Activated CD4-positive, alpha-beta T cell treated with anti-CD3 and anti-CD28 coated beads, Interleukin-2, amount 10 ng/mL, durations not matched to agents 24 days and 14 days (primary cell): ENCODE results near the gene KIF3A. TPM values are rescaled to one million over a fixed set of nuclear protein-coding genes. Genes with fewer than 3 reads are reported as not detected.
A peak's percentile ranks its signal among the peaks of the same experiment; 100 is the strongest.

Source experiments
- DNase-seq: peaks from one replicate; pipeline ENCODE4 v3.0.0; 2022
- H3K27ac Mint-ChIP-seq: one replicate; pipeline ENCODE4 v1.8.0; 2022; ENCODE audit warnings: mild to moderate bottlenecking, mixed read lengths
- H3K27me3 Mint-ChIP-seq: one replicate; pipeline ENCODE4 v1.8.0; 2022; ENCODE audit warnings: mixed read lengths
- H3K36me3 Mint-ChIP-seq: one replicate; pipeline ENCODE4 v1.8.0; 2022; ENCODE audit warnings: low read depth, mild to moderate bottlenecking, mixed read lengths
- H3K4me1 Mint-ChIP-seq: one replicate; pipeline ENCODE4 v1.8.0; 2021; ENCODE audit warnings: mixed read lengths
- H3K4me3 Mint-ChIP-seq: one replicate; pipeline ENCODE4 v1.8.0; 2022; ENCODE audit warnings: mild to moderate bottlenecking, moderate library complexity, mixed read lengths
- H3K9me3 Mint-ChIP-seq: one replicate; pipeline ENCODE4 v1.8.0; 2021; ENCODE audit warnings: mixed read lengths
- intact Hi-C: fragments of 100-400 bp; cut with micrococcal nuclease; formaldehyde crosslinking; loops from one replicate; pipeline ENCODE4 v1.15.1; 2023
- total RNA-seq: library from RNA; stranded (reverse); gene quantifications from 2 replicates; pipeline ENCODE4 v1.2.3, GENCODE V29; 2022

Gene KIF3A
- total RNA-seq, 1 donor from 2014 or later: 51.9 TPM

GRCh38 chr5:132679166-132679565 lies 58.2 kb downstream of the KIF3A start:
- Mint-ChIP-seq H3K27ac (no peak overlapping the region), H3K4me1 (peaks cover 25% of the 10 kb centered on the region), H3K36me3 (peaks cover 8% of the 10 kb centered on the region), H3K9me3 (no peaks in the 10 kb centered on the region), H3K4me3 (no peak overlapping the region), H3K27me3 (no peaks in the 10 kb centered on the region)
- intact Hi-C loops: loop anchor here (5.0 kb wide), 1 partner anchor 42 kb away; no protein-coding TSS in a partner anchor
- no peak for DNase-seq

DNA sequence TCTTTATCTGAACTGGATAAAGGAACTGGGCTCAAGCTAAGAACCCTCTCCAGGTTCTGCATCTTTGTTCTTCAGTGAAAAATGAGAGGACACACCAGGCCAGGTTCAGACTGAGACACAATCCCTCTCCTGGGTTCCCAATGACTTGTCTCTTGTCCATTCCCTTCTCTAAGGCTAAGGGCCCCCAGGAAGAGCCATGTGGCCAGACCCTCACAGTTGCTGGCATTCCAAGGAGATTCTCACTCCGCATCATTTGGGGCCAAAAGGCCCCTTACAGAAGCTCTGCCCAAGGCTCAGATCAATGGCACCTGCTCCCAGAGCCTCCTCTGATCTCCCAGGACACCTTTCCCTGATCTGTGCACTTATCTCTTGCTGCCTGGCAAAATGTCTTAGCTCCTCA lies 58.6 kb downstream of the KIF3A start:
- Mint-ChIP-seq H3K4me3 (no peak overlapping the region), H3K9me3 (no peaks in the 10 kb centered on the region), H3K36me3 (peaks cover 8% of the 10 kb centered on the region), H3K4me1 (peaks cover 29% of the 10 kb centered on the region), H3K27me3 (no peaks in the 10 kb centered on the region), H3K27ac (no peak overlapping the region)
- intact Hi-C loops: loop anchor here (5.0 kb wide), 1 partner anchor 41 kb away; no protein-coding TSS in a partner anchor
- no peak for DNase-seq

GRCh38 chr5:132677682-132678400 lies 59.5 kb downstream of the KIF3A start:
- Mint-ChIP-seq H3K9me3 (no peaks in the 10 kb centered on the region), H3K27me3 (no peaks in the 10 kb centered on the region), H3K4me3 (no peak overlapping the region), H3K4me1 (peaks cover 33% of the 10 kb centered on the region), H3K27ac (no peak overlapping the region), H3K36me3 (peaks cover 6% of the 10 kb centered on the region)
- intact Hi-C loops: loop anchor here (5.0 kb wide), 1 partner anchor 41 kb away; no protein-coding TSS in a partner anchor
- DNase-seq: no peak

- intact Hi-C loops: loop anchor here (5.0 kb wide), 1 partner anchor 40 kb away; no protein-coding TSS in a partner anchor
- Mint-ChIP-seq H3K36me3 (peaks cover 6% of the 10 kb centered on the region), H3K27me3 (no peaks in the 10 kb centered on the region), H3K27ac (no peak overlapping the region), H3K4me3 (no peak overlapping the region), H3K9me3 (no peaks in the 10 kb centered on the region), H3K4me1 (peaks cover 33% of the 10 kb centered on the region)
- DNase-seq: no peak
Measured at GRCh38 chr5:132677191-132677590, 60.2 kb downstream of the KIF3A start.

DNA sequence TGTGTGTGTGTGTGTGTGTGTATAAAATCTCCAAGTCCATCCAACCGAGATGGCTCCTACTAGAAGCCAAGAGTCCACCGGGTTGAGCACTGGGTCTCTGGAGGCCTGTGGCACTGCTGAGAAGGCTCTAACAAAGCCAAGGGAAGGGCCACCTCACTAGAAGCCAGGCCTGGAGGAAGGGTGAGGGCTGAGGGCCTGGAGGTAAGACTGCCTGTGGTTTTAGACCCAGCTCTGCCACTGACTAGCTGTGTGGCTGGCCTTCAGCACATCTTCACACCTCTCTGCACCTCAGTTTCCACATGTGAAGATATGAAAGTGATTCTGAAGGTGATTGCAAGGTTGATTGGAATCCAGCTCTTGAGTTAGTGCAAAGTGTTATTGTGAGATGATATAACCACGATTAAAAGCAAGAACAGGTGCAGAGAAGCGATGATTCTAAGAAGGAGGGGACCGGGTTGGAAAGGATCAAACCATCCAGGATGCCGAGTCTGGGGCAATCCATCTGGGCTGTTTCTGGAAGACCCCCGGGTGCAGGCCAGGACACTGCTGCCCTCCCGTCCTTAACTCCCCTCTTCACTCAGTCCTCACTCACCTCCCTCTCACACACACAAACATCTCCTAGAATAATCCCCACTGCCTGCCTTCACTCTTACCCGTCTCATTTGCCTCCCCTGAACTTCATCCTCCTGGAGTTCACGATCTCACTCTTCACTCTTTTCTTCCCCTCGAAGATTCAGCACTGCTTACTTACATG lies 61.2 kb downstream of the KIF3A start:
- Mint-ChIP-seq H3K27me3 (no peaks in the 10 kb centered on the region), H3K36me3 (peaks cover 3% of the 10 kb centered on the region), H3K4me1 (peaks cover 33% of the 10 kb centered on the region), H3K27ac (peak overlapping the region; percentile 64), H3K9me3 (peaks cover 2% of the 10 kb centered on the region), H3K4me3 (no peak overlapping the region)
- DNase-seq: no peak
- intact Hi-C loops: loop anchor here (2.0 to 5.0 kb wide), 2 partner anchors 19 to 39 kb away; no protein-coding TSS in a partner anchor

DNA sequence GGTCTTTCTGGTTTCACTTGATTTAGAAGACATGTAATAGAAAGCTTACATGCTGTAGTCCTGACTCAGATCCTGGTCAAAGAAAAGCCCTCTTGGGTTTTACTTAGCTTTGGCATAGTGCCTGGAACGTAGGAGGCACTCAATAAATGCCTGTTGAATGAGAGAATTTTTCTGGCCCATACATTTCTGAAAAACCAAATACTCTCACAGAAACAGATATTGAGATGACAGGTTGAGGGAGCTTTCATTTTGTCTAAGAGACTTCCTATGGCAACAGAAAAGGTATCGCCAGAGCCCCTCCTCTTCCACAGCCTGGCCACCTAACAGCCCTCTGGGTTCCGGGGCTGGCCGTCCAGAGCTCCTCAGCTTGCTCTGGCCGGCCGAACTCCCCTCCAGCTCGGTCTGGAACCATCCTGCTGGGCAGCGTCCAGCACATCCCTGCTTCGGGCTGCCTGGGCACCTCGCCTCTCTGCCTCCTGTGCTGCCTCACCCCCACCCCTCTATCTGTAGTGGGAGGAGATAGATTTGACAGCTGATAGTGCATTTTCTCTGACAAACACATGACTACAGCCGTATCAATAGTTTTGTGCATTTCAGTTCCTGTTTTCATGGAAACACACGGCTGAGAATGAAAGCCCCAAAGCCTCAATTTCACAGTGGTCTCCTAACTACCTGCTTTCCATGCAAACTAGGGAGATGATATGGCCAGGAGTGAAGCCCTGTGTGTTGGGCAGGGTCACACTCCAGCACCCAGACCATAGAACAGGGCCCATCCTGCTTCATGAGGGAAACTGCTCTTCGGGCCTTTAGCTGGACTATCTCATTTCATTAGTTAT lies 62.5 kb downstream of the KIF3A start:
- peaks cover under 1% of the 10 kb centered on the region for H3K36me3 Mint-ChIP-seq
- no peaks in the 10 kb centered on the region for H3K27me3 Mint-ChIP-seq
- intact Hi-C loops: loop anchor here (2.0 to 5.0 kb wide), 2 partner anchors 18 to 38 kb away; no protein-coding TSS in a partner anchor
- H3K4me1 Mint-ChIP-seq: peaks cover 33% of the 10 kb centered on the region
- peak overlapping the region; percentile 60 for H3K4me3 Mint-ChIP-seq
- H3K9me3 Mint-ChIP-seq: peaks cover 3% of the 10 kb centered on the region
- DNase-seq: no peak
- peak overlapping the region; percentile 86 for H3K27ac Mint-ChIP-seq

GRCh38 chr5:132673939-132674630 lies 63.3 kb downstream of the KIF3A start, which contains the start of gene IL4:
Gene IL4 (plus strand): TSS chr5:132673989. CDS start chr5:132674051, 62 bp downstream.
- no peaks in the 10 kb centered on the region for H3K27me3 Mint-ChIP-seq
- H3K36me3 Mint-ChIP-seq: no peaks in the 10 kb centered on the region
- peaks cover 3% of the 10 kb centered on the region for H3K9me3 Mint-ChIP-seq
- intact Hi-C loops: loop anchor here (2.0 kb wide), 1 partner anchor 17 kb away; no protein-coding TSS in a partner anchor
- no peak for DNase-seq
- peak within 1 kb of the TSS; percentile 60 for H3K4me3 Mint-ChIP-seq
- peak within 1 kb of the TSS; percentile 86 for H3K27ac Mint-ChIP-seq
- peaks cover 33% of the 10 kb centered on the region for H3K4me1 Mint-ChIP-seq

DNA sequence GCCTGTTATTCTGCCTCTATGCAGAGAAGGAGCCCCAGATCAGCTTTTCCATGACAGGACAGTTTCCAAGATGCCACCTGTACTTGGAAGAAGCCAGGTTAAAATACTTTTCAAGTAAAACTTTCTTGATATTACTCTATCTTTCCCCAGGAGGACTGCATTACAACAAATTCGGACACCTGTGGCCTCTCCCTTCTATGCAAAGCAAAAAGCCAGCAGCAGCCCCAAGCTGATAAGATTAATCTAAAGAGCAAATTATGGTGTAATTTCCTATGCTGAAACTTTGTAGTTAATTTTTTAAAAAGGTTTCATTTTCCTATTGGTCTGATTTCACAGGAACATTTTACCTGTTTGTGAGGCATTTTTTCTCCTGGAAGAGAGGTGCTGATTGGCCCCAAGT lies 63.9 kb downstream of the KIF3A start:
- no peak for DNase-seq
- Mint-ChIP-seq H3K27me3 (no peaks in the 10 kb centered on the region), H3K27ac (no peak overlapping the region), H3K36me3 (no peaks in the 10 kb centered on the region), H3K4me1 (peaks cover 33% of the 10 kb centered on the region), H3K4me3 (no peak overlapping the region), H3K9me3 (peaks cover 3% of the 10 kb centered on the region)
- intact Hi-C loops: no loop called here

DNA sequence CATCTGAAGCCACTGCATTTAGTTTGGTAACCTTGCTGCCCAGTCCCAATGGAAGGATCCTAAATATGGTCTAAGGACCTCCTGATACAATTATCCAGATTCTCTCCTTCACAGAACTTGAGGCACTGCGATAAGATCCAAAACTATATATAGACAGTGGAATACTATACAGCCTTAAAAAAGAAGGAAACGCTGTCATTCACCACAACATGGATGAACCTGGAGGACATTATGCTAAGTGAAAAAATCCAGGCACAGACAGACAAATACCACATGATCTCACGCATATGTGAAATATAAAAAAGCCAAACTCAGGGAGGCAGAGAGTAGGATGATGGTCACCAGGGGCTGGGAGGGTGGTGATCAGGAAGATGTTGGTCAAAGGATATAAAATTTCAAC lies 66.3 kb downstream of the KIF3A start:
- peaks cover 3% of the 10 kb centered on the region for H3K9me3 Mint-ChIP-seq
- no peaks in the 10 kb centered on the region for H3K27me3 Mint-ChIP-seq
- no peak for DNase-seq
- H3K4me3 Mint-ChIP-seq: no peak overlapping the region
- no peaks in the 10 kb centered on the region for H3K36me3 Mint-ChIP-seq
- intact Hi-C loops: no loop called here
- peaks cover 35% of the 10 kb centered on the region for H3K4me1 Mint-ChIP-seq
- H3K27ac Mint-ChIP-seq: no peak overlapping the region

DNA sequence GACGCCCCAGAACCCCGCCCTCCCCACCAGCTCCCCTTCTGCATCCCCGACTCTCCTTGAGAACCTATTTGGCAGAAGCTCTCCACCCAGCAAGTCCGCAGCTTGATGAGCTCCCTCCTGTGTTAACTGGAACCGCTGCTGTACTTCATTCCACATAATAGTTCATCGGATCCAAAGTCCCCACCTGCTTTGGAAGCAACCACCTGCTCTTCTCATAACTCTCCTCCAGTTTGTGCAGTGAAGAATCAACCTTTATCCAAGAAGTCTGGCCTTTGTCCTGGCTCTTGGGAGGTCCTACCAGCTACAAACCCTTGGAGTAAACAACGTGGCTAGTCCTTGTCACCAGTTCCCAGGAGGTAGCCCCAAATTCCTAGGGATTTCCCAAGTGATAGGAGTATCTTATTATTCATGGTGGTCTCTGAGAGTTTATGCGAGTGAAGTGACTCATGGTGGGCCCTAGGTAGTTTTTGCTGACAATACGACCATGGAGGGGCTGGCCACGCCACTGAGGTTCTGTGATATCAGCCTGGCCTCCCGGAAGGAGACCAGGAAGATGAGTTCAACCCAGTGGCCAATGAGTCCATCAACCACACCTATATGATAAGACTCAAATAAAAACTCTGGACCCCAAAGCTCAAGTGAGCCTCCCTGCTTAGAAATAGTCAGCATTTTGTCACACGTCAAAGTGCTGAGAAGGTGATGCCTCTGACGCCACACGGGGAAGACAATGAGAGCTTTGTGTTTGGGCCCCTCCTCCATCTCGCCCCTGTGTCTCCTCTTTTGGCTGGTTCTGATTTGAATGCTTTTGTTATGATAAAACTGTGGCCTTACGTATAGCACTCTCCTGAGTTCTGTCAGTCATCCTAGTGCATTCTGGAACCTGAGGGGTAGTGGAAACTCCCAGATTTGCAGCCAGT lies 67.1 kb downstream of the KIF3A start:
- intact Hi-C loops: no loop called here
- no peak for DNase-seq
- peaks cover 33% of the 10 kb centered on the region for H3K4me1 Mint-ChIP-seq
- H3K27me3 Mint-ChIP-seq: no peaks in the 10 kb centered on the region
- H3K9me3 Mint-ChIP-seq: peaks cover 3% of the 10 kb centered on the region
- H3K36me3 Mint-ChIP-seq: no peaks in the 10 kb centered on the region
- peak overlapping the region; percentile 59 for H3K27ac Mint-ChIP-seq
- H3K4me3 Mint-ChIP-seq: no peak overlapping the region

DNA sequence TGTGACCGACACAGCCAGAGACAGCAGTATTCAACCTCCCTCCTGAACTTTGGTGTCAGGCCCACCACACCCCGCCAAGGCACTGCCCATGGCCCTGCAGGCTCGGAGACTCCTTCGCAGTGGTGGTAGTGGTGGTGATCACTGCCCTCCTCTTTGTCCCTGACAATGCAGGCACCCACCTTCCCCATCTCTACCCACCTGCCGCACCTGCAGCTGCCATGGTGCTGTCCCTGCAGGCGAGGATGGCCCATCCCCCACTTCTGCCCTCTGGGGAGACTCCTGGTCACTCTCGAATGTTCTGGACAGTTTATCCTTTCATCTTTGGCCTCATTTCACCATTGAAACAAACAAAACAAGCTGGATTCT lies 67.9 kb downstream of the KIF3A start:
- H3K9me3 Mint-ChIP-seq: peaks cover 3% of the 10 kb centered on the region
- no peak overlapping the region for H3K4me3 Mint-ChIP-seq
- H3K27me3 Mint-ChIP-seq: no peaks in the 10 kb centered on the region
- H3K4me1 Mint-ChIP-seq: peaks cover 30% of the 10 kb centered on the region
- intact Hi-C loops: no loop called here
- no peak overlapping the region for H3K27ac Mint-ChIP-seq
- H3K36me3 Mint-ChIP-seq: no peaks in the 10 kb centered on the region
- no peak for DNase-seq

- intact Hi-C loops: no loop called here
- no peak for DNase-seq
- no peak overlapping the region for H3K4me3 Mint-ChIP-seq
- H3K27me3 Mint-ChIP-seq: no peaks in the 10 kb centered on the region
- H3K36me3 Mint-ChIP-seq: no peaks in the 10 kb centered on the region
- peaks cover 30% of the 10 kb centered on the region for H3K4me1 Mint-ChIP-seq
- H3K9me3 Mint-ChIP-seq: peaks cover 3% of the 10 kb centered on the region
- H3K27ac Mint-ChIP-seq: no peak overlapping the region
Measured at GRCh38 chr5:132668706-132669454, 68.5 kb downstream of the KIF3A start.
